ENCODE measurements around the gene LKAAEAR1.

- TF ChIP-seq CTCF (optimal IDR thresholded peaks at IDR 0.05 in 1 of 3, IDR thresholded peaks at IDR 0.05 in 1 of 3, conservative IDR thresholded peaks at IDR 0.05 in 1 of 3; ENCODE audit: extremely low read depth in 1 of 3, insufficient read depth in 2 of 3, low read length in 3 of 3), result no peak
- TF ChIP-seq EZH2 (IDR thresholded peaks at IDR 0.05; ENCODE audit: low read length), result no peak
Observed at GRCh38 chr20:64130876-64131275, 46.7 kb upstream of the LKAAEAR1 start.
